GM21723 (cell line): ENCODE measurements around the gene INMT.
A peak's percentile ranks its signal among the peaks of the same experiment; 100 is the strongest.

Experiments used
- ATAC-seq: cut with Tn5 transposase; IDR thresholded peaks from one replicate; pipeline ENCODE4 v1.9.1; 2021; ENCODE audit warnings: mild to moderate bottlenecking, moderate library complexity; ENCODE audit not compliant: unreplicated experiment

The INMT gene

GRCh38 chr7:30727061-30727945 lies 24.6 kb upstream of the INMT start:
- no peak for ATAC-seq

GRCh38 chr7:30728591-30729100 lies 23.3 kb upstream of the INMT start:
- no peak for ATAC-seq

GRCh38 chr7:30729642-30730041 lies 22.3 kb upstream of the INMT start:
- no peak for ATAC-seq

DNA sequence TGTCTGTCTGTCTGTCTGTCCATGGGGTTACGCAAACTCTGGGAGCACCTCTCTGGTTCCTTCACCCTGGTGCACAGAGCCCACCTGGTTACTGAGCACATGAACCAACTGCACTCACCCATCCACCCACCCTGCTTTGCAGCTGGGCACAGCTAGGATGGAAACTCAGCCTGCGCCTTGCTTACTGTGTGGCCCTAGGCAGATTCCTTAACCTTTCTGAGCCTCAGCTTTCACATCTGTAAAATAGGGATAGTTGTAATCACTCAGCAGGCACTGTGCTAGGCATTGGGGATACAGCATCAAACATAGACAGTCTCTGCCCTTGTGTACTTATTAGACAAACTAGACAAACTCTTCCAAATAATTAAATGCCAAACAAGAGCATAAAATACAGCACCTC lies 21.8 kb upstream of the INMT start:
- no peak for ATAC-seq

DNA sequence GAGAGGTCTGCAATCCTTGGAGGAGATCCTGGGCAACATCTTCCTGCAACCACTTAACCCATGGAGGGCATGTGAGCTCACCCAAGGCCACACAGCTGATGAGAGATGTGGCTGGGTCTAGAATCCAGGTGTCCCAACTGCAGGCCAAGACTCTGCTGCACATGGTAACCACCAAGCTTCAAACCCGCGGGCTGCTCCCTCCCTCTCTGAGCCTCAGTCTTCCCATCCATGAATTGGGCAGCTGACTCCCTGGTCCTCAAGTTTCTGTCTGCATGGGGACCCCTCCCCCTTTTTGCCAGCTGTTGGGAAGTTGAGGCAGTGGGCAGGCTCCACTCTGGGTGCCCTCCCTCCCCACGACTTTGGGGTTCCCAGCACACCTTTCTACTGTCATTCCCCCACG lies 20.9 kb upstream of the INMT start:
- ATAC-seq: no peak

- ATAC-seq: no peak
These were observed 20.4 kb upstream of the INMT start for GRCh38 chr7:30731581-30731980.

GRCh38 chr7:30732606-30733005 lies 19.3 kb upstream of the INMT start:
- no peak for ATAC-seq

DNA sequence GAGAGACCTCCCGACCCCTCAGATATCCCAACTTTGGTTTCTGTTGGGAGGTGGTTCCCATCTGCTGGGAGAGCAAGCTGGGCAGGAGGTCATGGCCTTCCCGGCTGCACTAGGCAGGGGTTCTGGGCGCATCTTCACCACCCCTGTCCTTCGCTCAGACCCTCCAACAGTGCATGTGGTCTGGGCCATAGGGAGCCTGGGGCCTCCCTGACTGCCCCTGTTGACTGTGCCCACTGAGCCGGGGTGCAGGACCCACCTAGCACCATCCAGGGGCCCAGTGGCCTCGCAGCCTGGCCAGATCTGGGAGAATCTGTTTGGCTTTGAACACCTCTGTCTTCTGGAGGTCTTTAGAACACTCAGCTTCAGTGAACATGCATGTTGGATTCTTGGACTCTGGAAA lies 18.7 kb upstream of the INMT start:
- ATAC-seq: no peak

- ATAC-seq: no peak
These were observed 18.2 kb upstream of the INMT start for GRCh38 chr7:30733691-30734090.

GRCh38 chr7:30734497-30734896 lies 17.4 kb upstream of the INMT start:
- ATAC-seq: no peak

DNA sequence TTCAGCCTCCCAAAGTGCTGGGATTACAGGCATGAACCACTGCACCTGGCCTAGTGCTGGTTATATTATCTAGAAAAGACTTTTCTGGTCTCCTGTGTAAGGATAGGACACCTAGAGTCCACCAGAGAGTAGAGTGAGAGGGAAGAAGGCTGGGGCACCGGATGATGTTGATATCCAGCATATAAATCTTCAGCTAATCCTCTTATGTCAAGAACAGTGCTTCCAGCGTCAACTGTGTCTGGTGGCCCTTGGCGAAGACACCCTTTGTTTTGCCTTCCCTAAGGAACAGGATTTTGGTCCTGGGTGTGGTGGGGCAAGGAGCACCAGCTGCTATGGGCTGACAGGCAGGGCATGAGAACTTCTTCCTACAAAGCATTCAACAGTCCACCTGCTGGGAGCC lies 16.3 kb upstream of the INMT start:
- no peak for ATAC-seq

DNA sequence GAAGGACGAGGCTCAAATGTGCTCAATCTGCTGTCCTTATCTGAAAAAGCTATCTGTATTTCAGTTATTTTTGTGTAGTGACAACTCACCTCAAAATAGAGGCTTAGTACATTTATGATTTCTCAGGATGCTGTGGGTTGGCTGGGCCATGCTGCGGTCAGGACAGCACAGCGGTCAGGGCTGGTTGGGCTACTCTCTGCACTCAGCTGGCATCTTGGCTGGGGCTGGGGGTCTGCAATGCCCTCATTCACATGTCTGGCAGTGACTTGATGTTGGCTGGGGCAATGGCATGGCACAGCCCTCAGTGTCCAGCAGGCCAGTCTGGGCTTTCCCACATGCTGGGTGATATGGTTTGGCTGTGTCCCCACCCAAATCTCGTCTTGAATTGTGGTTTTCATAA lies 15.6 kb upstream of the INMT start:
- no peak for ATAC-seq

GRCh38 chr7:30738026-30738915 lies 13.7 kb upstream of the INMT start:
- ATAC-seq: no peak

DNA sequence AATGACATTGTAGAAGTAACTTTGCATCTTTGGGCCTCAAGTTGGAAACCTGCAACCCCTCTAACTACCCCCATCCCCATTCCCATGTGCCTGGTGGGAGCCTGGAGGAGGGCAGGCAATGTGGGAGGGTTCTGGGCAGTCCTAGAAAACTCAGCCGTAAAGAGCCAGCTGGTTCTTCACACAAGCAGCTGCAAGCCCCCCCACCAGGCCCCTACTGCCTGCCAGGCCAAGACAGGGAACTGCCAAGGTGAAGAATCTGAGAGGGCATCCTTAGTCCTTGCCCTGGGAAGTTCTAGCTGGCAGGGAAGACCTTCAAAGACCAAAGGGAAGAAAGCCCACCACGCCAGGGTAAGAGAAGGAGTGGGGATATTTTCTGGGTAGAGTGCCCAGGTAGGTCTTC lies 12.2 kb upstream of the INMT start:
- no peak for ATAC-seq

DNA sequence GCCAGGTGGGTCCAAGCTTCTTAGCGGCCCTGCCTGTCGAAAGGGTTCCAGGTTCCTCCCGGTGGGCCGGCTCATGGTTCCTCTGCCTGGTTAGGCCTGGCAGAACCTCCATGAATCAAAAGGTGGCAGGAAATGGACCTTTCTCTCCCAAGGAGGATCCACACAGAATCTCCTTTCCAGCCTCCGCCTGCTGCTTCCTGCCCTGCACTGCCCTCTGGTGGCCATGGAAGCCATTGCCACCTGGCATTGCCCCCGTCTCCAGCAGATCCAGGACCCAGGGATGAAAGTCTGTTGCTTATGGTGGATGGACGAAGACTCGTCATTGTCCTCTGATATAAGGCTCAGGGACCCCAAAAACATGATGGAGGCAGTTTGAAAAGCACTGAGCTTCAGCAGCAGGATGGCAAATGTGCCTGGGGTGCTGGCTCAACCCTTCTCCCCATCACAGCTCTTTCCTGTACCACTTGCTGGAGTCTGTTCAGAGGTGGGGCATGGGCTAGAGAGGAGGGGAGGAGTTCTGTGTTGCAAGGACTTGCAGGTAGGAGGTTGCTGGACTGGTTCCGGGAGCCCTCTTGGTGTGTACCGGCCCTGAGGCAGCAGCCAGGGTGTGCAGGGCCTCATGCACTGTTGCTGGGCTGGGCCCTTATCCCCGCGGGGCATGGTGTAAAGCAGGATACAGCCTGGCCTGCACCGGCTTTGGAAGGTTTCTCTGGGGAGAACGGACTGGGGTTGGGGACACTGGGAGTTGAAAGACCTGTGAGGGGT lies 11.3 kb upstream of the INMT start:
- ATAC-seq: peak; percentile 70

GRCh38 chr7:30741289-30741688 lies 10.6 kb upstream of the INMT start:
- ATAC-seq: no peak

DNA sequence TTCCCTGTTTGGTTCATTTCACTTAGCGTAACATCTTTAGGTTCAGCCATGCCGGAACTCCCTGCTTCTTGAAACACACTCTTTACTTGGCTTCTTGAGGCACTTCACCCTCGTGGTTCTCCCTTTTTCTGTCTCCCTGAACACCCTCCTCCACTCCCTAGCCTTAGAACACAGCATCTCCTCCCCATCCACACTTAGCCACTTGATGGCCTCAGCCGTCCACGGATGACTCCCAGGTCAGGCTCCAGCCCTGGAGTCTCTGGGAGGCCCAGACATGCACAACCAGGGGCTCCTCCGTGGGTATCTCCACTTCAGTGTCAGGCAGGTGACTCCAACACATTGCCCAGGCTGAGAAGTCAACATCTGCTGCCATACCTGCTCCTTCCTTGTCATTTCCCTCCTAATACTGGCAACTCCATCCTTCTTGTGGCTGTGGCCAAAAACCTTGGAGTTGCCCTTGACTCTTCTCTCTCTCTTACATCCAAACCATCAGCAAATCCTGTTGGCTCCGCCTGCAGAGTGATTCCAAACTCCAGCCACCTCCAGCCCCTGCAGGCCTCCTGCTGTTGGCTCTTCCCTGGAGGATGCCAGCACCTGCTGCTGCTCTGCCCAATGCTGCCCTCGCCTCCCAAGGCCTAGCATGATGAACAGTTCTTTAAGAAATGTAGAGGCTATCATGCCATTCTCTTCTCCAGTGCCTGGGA lies 8.4 kb upstream of the INMT start:
- ATAC-seq: no peak

DNA sequence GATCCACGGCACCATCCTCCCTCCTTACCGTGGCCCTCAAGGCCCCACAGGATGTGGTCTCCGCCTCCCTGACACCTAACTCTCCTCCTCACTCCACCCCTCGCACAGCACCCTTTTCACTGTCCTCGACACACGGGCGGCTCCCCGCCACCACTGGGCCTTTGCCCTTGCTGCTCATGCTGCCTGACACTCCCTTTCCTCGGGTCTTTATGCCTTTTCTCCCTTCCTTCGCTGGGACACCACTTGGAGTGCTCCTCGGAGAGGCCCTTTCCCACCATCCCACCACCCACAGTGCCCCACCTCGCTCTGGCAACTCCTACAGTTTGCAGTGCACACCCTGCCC lies 7.9 kb upstream of the INMT start:
- ATAC-seq: no peak

DNA sequence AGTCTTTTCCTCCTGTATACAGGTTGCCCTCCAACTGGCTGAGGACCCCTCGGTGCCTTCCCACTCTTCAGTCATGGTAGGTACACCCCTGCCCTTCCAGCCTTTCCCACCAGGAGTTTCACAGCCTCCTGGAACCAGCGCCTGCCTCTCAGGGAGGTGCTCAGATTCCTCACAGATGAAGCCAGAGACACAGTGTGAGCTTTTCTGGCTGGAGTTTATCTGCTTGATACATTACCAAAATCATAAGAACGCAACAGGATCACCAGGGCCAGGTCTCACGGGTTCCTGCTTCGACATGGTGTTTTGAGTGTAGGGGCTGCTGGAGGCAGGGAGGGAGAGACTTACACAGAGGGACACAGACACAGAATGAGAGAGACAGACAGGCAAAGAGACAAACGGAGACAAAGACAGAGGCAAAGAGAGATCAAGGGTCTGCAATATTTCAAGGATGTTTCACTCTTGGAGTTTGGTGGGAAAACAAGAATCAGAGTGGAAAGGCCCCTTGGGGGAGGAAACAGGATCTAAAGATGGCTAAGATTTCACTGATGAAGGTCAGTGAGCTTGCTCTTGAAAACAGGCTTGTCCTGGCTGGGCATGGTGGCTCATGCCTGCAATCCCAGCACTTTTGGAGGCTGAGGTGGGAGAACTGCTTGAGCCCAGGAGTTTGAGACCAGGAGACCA lies 6.5 kb upstream of the INMT start:
- no peak for ATAC-seq

- ATAC-seq: no peak
These were observed 1.9 kb upstream of the INMT start for GRCh38 chr7:30750010-30750409.
